ENCODE measurements around the gene NAALADL2. TPM values are rescaled to one million over a fixed set of nuclear protein-coding genes. Genes with fewer than 3 reads are reported as not detected.

Gene NAALADL2
- total RNA-seq, 1 experiment from 2014 or later: 2.7 TPM

DNA sequence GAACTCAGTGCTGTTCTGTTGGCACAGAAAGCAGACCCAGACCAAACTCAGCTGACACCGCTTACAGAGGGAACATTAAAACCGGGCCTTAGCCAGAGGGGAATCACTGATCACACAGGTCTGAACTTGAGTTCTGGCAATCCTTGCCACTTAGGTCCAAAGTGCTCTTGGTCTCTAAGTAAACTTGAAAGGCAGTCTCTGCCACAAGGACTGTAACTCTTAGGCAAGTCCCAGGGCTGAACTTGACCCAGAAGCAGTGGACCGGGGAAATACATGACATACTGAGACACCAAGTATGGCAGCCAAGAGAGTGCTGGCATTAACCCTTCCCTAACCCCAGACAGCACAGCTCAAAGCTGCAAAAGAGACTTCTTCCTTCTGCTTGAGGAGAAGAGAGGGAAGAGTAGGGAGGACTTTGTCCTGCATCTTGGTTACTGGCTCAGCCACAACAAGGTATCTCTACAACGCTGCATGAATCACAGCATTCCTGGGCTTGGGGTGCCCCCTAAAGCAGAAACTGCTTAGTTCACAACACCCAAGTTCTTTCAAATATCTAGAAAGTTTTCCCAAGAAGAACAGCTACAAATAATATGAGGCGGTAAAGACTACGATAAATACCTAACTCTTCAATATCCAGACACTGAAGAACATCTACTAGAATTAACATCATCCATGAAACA, 32.5 kb downstream of the NAALADL2 start:
- Histone ChIP-seq H3K27me3 (ENCODE audit: control insufficient read depth, insufficient read depth, low read length) (no peaks in the 10 kb centered on the region), H3K4me3 (ENCODE audit: low read depth in 2 of 2, low read length in 2 of 2) (no peak overlapping the region), H3K4me1 (ENCODE audit: control insufficient read depth, insufficient read depth, low read length) (no peaks in the 10 kb centered on the region), H3K9me3 (ENCODE audit: control insufficient read depth, insufficient read depth, low read depth, low read length) (no peaks in the 10 kb centered on the region), H3K27ac (ENCODE audit: low read length) (no peak overlapping the region), H3K36me3 (ENCODE audit: control insufficient read depth, insufficient read depth, low read length) (no peaks in the 10 kb centered on the region)
- ATAC-seq (no peak), DNase-seq (ENCODE audit: low read depth, low spot score) (no peak)
- ChIA-PET POLR2A (no interaction called here), CTCF (no interaction called here)
- no TSS peak for BruUV-seq (replicated peaks)
- in situ Hi-C loops (cut with HindIII; ENCODE audit: low pct_unique_long_range_greater_than_20kb, low sequenced_read_pairs): no loop called here
- intact Hi-C loops (cut with micrococcal nuclease; ENCODE audit: unreplicated experiment): no loop called here
- TF ChIP-seq POLR2AphosphoS5 (IDR thresholded peaks at IDR 0.05; ENCODE audit: low read depth, low read length) (no peak), CTCF (IDR thresholded peaks at IDR 0.05) (no peak), REST (IDR thresholded peaks at IDR 0.05; ENCODE audit: insufficient read depth in 1 of 2, low read depth in 2 of 2, low read length in 1 of 2) (no peak)

GRCh38 chr3:174907027-174907426, 47.9 kb downstream of the NAALADL2 start:
- Histone ChIP-seq H3K4me3 (ENCODE audit: low read depth in 2 of 2, low read length in 2 of 2) (no peak overlapping the region), H3K27me3 (ENCODE audit: control insufficient read depth, insufficient read depth, low read length) (no peaks in the 10 kb centered on the region), H3K9me3 (ENCODE audit: control insufficient read depth, insufficient read depth, low read depth, low read length) (no peaks in the 10 kb centered on the region), H3K36me3 (ENCODE audit: control insufficient read depth, insufficient read depth, low read length) (no peaks in the 10 kb centered on the region; the same call in 1 of the 2 replicates), H3K27ac (ENCODE audit: low read length) (no peak overlapping the region), H3K4me1 (ENCODE audit: control insufficient read depth, insufficient read depth, low read length) (no peaks in the 10 kb centered on the region)
- in situ Hi-C loops (cut with HindIII; ENCODE audit: low pct_unique_long_range_greater_than_20kb, low sequenced_read_pairs) (no loop called here), intact Hi-C loops (cut with micrococcal nuclease; ENCODE audit: unreplicated experiment) (no loop called here)
- CTCF ChIA-PET: no interaction called here
- no peak for TF ChIP-seq SIN3A (IDR thresholded peaks at IDR 0.05; ENCODE audit: borderline replicate concordance, insufficient read depth, low read depth, low read length)
- TF ChIP-seq REST (IDR thresholded peaks at IDR 0.05; ENCODE audit: insufficient read depth in 1 of 2, low read depth in 2 of 2, low read length in 1 of 2): no peak
- no peak for TF ChIP-seq TCF7L2 (IDR thresholded peaks at IDR 0.05; ENCODE audit: low read depth, low read length)
- TF ChIP-seq CTCF (IDR thresholded peaks at IDR 0.05): no peak
- TF ChIP-seq POLR2AphosphoS5 (IDR thresholded peaks at IDR 0.05; ENCODE audit: low read depth, low read length): no peak
- POLR2A ChIA-PET: no interaction called here
- DNase-seq (ENCODE audit: low read depth, low spot score) (no peak), ATAC-seq (no peak)
- BruUV-seq (replicated peaks): no TSS peak
